ENCODE measurements around the gene AKAP1.
"Not testable (repeated sequence)": the region's sequence is repeated elsewhere in the genome, so short reads cannot be mapped to it uniquely, and the experiment has no call there.

AKAP1 gene

GRCh38 chr17:57075193-57075592 is 9.9 kb upstream of the AKAP1 start:
- no peak for DNase-seq (ENCODE audit: low read depth)

GRCh38 chr17:57075785-57076184 is 9.3 kb upstream of the AKAP1 start:
- no peak for DNase-seq (ENCODE audit: low read depth)

GRCh38 chr17:57077000-57077399 is 8.0 kb upstream of the AKAP1 start:
- no peak for DNase-seq (ENCODE audit: low read depth)

DNA sequence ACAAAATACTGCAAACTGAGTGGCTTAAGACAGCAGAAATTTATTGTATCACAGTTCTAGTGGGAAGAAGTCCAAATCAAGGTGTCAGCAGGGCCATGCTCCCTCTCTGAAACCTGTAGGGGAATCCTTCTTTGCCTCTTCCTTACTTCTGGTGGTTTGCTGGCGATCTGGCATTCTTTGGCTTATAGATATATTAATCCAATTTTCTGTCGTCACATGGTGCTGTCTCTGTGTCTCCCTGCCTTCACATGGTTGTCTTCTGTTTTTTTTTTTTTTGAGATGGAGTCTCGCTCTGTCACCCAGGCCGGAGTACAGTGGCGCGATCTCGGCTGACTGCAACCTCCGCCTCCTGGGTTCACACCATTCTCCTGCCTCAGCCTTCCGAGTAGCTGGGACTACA is 6.8 kb upstream of the AKAP1 start:
- no peak for DNase-seq (ENCODE audit: low read depth)

DNA sequence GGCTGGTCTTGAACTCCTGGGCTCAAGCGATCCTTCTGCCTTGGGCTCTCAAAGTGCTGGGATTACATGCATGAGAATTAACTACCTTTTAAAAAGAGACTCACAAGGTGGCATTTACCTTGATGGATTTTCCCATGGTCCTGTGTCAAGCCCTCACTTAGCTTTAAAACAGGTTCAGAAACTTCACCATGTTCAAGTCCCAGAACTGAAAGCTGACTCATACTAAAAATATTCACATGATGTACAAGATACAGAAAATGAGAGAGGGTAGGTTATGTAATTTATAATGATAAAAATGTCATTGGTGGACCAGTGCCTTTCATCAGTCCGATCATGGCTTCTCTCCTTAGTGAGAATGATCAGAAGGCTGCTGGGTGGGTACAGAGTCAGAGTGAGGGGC is 4.3 kb upstream of the AKAP1 start:
- no peak for DNase-seq (ENCODE audit: low read depth)

- no peak for DNase-seq (ENCODE audit: low read depth)
Observed at GRCh38 chr17:57082441-57082840, 2.6 kb upstream of the AKAP1 start.

- DNase-seq (ENCODE audit: low read depth): peak; percentile 34
Observed at GRCh38 chr17:57084361-57084801, 665 bp upstream of the AKAP1 start.

GRCh38 chr17:57085448-57086068 is 512 bp downstream of the AKAP1 start:
- no peak for DNase-seq (ENCODE audit: low read depth)

- DNase-seq (ENCODE audit: low read depth): no peak
Observed at GRCh38 chr17:57086069-57086930, 1.3 kb downstream of the AKAP1 start.

DNA sequence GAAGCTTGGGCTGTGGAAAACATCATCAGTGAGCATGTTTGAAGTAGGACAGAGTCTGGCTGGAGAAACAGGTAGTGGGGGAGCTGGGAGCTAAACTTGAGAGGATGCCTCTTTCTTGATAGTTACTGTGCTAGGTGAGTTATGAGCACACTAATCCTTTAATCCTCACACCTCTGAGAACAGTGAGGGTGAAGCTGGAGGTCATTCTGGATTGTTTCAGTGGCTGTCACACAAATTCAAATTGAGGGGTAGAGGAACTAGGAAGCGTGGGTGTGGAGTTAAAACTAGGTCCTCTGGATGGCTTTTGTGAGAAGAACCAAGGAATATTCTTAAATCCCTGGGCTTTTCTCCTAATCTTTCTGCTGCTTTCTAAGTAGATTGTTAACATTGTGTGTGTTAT is 3.3 kb downstream of the AKAP1 start:
- DNase-seq (ENCODE audit: low read depth): no peak

DNA sequence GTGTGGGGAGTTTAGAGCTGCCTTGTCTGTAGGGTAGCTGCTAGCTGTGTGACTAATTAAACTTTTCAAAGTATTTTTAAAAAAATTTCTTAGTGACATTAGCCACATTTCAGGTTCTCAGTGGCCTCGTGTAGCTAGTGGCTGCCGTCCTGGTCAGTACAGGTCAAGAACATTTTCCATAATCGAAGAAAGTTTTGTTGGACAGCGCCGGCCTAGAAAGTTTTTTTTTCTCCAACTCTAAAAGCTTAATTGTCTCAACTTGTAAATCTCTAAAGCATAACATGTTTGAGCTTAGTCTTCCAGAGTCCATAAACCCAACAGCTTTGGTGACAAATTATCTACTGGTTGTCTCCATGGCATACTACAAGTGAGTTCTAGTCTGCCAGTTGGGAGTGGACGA is 4.3 kb downstream of the AKAP1 start:
- DNase-seq (ENCODE audit: low read depth): no peak

DNA sequence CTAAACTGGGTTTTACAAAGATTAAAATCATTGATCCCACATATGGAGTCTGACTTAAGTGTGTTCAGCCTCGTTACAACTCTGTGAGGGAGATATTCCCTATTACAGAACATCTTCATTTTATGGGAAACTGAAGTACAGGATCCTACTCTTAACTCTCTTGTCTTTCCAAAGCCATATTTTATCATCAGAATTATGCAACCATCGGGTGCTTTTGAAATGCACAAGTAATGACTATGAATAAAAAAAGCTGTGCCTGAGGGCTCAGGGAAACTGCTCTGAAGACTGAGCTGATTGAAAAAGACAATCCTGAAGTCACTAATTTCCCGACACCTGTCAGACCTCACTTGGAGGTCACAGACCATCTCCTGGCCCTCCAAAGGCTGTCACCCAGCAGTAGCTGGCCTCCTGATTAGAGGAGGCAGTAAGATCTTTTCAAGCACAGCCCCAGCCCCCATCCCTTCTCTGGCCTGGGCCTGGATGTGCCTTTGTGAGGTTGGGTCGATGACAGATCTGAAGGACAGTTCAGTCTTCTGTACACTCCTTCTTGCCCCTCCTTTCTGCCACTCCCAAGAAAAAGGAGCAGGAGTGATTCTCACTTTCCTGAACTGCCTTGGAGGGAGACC is 5.6 kb downstream of the AKAP1 start:
- DNase-seq (ENCODE audit: low read depth): no peak

DNA sequence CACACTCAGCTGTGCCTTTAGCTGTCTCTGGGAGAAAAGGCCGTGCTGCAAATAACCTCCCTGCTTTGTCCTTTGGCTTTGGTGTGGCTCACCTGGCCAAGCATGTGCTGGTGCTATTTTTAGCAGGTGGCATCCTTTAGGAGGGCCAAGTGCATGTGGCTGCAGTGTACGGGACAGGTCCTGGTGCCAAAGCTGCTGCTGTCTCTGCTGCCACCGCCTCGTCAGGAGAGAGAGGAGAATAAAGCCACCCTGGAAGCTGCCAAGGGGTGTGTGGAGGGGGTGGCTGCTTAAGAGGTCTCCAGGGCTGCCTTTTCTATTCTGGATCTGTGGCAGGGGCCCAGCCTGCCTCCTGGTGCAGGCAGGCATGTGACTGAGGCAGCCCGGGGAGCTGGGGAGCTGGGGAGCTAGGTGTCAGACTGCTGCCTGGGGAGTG is 6.2 kb downstream of the AKAP1 start:
- DNase-seq (ENCODE audit: low read depth): no peak

- no peak for DNase-seq (ENCODE audit: low read depth)
Observed at GRCh38 chr17:57092171-57092570, 7.1 kb downstream of the AKAP1 start.

GRCh38 chr17:57092779-57093178 is 7.7 kb downstream of the AKAP1 start:
- no peak for DNase-seq (ENCODE audit: low read depth)

DNA sequence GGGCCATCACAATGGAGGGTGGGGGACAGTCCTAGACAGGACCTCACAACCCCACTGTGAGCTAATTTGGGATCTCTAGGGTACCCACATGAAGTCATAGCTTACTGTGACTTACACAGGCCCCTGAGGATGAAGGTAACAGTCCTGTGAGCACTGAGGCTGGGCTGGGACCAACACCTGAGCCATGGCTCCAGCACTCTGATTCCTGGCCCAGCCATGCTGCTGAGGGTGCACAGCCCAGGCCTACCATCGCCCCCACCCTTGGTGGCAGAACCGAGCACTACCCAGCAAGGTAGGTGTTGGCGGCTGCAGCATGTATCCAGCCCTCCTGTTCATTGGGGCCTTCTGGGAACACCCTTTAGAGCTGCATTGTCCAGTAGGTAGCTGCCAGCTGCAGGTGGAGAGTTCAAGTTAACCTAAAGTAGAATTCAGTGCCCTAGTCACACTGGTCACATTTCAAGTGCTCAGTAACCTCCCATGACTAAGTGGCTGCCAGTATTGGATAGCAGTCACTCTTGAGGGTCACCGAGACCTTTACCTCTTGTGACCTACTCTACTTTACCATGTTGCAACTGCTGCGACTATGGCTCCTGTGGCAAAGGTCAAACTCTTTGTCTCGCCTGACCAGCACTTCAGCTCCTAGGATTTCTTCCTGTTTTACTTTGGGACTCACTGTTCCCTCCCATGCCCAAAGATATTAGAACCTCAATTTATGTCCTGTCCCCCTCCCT is 11.6 kb downstream of the AKAP1 start:
- no peak for DNase-seq (ENCODE audit: low read depth)

DNA sequence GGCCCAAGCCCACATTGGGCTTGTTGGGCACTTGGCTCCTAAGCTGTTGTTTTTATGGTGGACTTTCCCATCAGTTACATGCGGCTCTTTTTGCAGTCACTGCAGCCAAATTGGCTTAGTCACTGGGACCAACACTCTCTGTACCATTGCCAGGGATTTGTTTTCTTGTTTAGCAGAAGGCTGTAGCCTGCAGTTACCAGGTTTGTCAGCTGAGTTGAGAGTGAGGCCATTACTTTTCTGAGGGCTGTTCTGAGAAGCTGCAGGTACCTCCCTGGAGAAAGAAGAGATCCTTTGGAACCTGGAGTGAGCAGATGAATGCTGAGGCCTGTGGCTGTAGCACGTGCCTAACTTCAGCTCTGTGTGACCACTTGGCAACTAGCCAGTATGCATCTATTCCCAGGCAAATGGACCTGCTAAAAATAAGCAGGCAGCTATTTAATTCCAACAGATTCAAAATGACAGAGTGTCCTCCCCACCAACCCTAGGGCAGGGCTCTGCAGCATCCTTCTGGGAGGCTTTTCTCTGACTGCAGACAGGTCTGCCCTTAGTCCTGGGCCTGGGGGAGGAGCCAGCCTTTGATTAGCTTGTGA is 12.9 kb downstream of the AKAP1 start:
- peak; percentile 78 for DNase-seq (ENCODE audit: low read depth)

- DNase-seq (ENCODE audit: low read depth): no peak
Observed at GRCh38 chr17:57099165-57099564, 14.1 kb downstream of the AKAP1 start.

- DNase-seq (ENCODE audit: low read depth): no peak
Observed at GRCh38 chr17:57102122-57102521, 17.1 kb downstream of the AKAP1 start.

DNA sequence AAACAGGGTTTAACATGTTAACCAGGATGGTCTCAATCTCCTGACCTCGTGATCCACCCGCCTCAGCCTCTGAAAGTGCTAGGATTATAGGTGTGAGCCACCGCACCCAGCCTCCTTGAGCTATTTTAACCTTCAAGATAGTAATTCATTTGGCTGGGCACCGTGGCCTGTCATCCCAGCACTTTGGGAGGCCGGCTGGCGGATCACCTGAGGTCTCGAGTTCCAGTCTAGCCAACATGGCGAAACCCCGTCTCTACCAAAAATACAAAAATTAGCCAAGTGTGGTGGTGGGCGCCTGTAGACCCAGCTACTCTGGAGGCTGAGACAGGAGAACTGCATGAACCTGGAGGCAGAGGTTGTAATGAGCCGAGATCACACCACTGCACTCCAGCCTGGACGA is 17.6 kb downstream of the AKAP1 start:
- not testable (repeated sequence) for DNase-seq (ENCODE audit: low read depth)

DNA sequence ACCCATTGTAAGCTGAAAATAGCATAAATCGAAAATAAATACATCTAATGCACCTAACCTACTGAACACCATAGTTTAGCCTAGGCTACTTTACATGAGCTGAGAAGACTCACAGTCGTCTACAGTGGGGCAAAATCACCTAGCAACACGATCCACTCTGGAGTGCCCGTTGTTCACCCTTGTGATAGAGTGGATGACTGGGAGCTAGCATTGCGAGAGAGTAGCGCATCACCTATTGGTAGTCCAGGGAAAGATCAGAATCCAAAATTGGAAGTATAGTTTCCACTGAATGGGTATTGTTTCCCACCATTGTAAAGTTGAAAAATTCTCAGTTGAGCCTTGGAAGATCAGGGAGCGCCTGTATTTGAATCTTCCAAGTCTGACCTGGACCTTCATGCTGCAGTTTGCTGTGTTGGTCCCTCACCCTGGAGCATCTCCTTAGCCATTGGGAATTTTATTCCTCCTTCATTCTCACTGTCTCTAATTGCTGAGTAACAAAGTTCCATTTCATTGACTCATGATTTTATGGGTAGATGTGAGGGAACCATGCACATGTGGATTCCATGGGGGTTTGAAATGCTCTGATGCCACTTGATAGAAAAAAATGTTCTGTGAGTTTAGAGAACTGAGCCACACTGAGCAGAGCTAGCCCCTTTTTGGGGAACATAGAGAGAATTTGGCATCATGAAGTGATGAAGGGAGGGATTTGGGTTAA is 19.6 kb downstream of the AKAP1 start:
- DNase-seq (ENCODE audit: low read depth): peak; percentile 66

All from GM04503 (cell line).